Stimulated activated CD4-positive, alpha-beta T cell treated with anti-CD3 and anti-CD28 coated beads, TNF-alpha, amount 100 ng/mL, for 48 hours (primary cell): ENCODE data around the gene NAIP.
"Not testable (repeated sequence)": the region's sequence is repeated elsewhere in the genome, so short reads cannot be mapped to it uniquely, and the experiment has no call there.

Experiments
- DNase-seq, 3 donors: peaks; one replicate each; pipeline ENCODE4 v3.0.0-alpha.2; 2020; ENCODE audit warnings: low read depth in 3 of 3

The NAIP gene

GRCh38 chr5:71025289-71025953 lies at the start of gene NAIP:
TSS of gene NAIP (minus strand) at chr5:71025339. CDS start at chr5:71012915, 12,424 bp downstream.
- not testable (repeated sequence) for DNase-seq

GRCh38 chr5:71067262-71067928 lies 42.3 kb upstream of the NAIP start, which contains the start of gene GTF2H2:
TSS of gene GTF2H2 (minus strand) at chr5:71067676. CDS start at chr5:71062763, 4,913 bp downstream.
- DNase-seq: not testable (repeated sequence)

- not testable (repeated sequence) for DNase-seq
These were observed 36.2 kb upstream of the NAIP start for GRCh38 chr5:71061322-71061721.

GRCh38 chr5:71059426-71059825 lies 34.3 kb upstream of the NAIP start:
- DNase-seq: not testable (repeated sequence)

GRCh38 chr5:71044808-71045207 lies 19.7 kb upstream of the NAIP start:
- DNase-seq: not testable (repeated sequence)

- not testable (repeated sequence) for DNase-seq
These were observed 19.0 kb upstream of the NAIP start for GRCh38 chr5:71044128-71044527.

- DNase-seq: not testable (repeated sequence)
These were observed 6.1 kb upstream of the NAIP start for GRCh38 chr5:71031046-71031776.

GRCh38 chr5:71020643-71021042 lies 4.5 kb downstream of the NAIP start:
- not testable (repeated sequence) for DNase-seq

- not testable (repeated sequence) for DNase-seq
These were observed 6.6 kb downstream of the NAIP start for GRCh38 chr5:71018376-71019005.

- DNase-seq: no peak
These were observed 11.0 kb downstream of the NAIP start for GRCh38 chr5:71014176-71014575.

GRCh38 chr5:71013575-71013974 lies 11.6 kb downstream of the NAIP start:
- no peak for DNase-seq

GRCh38 chr5:71011194-71011792 lies 13.8 kb downstream of the NAIP start:
- DNase-seq: no peak

GRCh38 chr5:71006983-71007382 lies 18.2 kb downstream of the NAIP start:
- DNase-seq: not testable (repeated sequence)

- DNase-seq: not testable (repeated sequence)
These were observed 40.3 kb downstream of the NAIP start for GRCh38 chr5:70984882-70985281.

GRCh38 chr5:70967220-70967619 lies 57.9 kb downstream of the NAIP start:
- not testable (repeated sequence) for DNase-seq

- DNase-seq: not testable (repeated sequence)
These were observed 60.6 kb downstream of the NAIP start for GRCh38 chr5:70964531-70964930.

GRCh38 chr5:70953068-70953467 lies 72.1 kb downstream of the NAIP start:
- not testable (repeated sequence) for DNase-seq

- not testable (repeated sequence) for DNase-seq
These were observed 92.6 kb downstream of the NAIP start for GRCh38 chr5:70932560-70932959.

GRCh38 chr5:70931709-70932368 lies 93.3 kb downstream of the NAIP start:
- not testable (repeated sequence) for DNase-seq

- not testable (repeated sequence) for DNase-seq
These were observed 100.0 kb downstream of the NAIP start for GRCh38 chr5:70925211-70925562.
